HepG2 (cell line): ENCODE measurements around the gene PTPRN. TPM values are rescaled to one million over a fixed set of nuclear protein-coding genes. Genes with fewer than 3 reads are reported as not detected.

Source experiments
- CSRNP2 ChIP-seq: sonication (generic); formaldehyde crosslinking; conservative IDR thresholded peaks from 2 replicates; pipeline ENCODE4 v1.8.0; 2022; ENCODE audit warnings: low read depth, missing genetic modification reagents
- FOXA1 ChIP-seq, 2 experiments: fragments of 450-650 bp in 1 of 2; sonication (generic) in 1 of 2; formaldehyde crosslinking in 1 of 2; IDR thresholded peaks; 2 replicates each; pipeline versions ENCODE4 v1.4.0 to v1.6.1; 2016 to 2020; ENCODE audit warnings: missing genetic modification reagents in 1 of 2
- HCFC1 ChIP-seq: fragments of 150-350 bp; IDR thresholded peaks from 2 replicates; pipeline ENCODE4 v1.6.1; 2014; ENCODE audit warnings: low read depth, low read length
- HMGXB4 ChIP-seq, 2 experiments: sonication (generic) in 1 of 2; formaldehyde crosslinking in 1 of 2; IDR thresholded peaks; 2 replicates each; pipeline versions ENCODE4 v1.4.0 to v1.6.1; 2018 to 2020; ENCODE audit warnings: missing genetic modification reagents in 2 of 2, borderline replicate concordance in 1 of 2, low read depth in 1 of 2, mild to moderate bottlenecking in 1 of 2, missing biosample characterization in 1 of 2
- KDM6A ChIP-seq: IDR thresholded peaks from 2 replicates; pipeline ENCODE4 v1.6.1; 2016; ENCODE audit warnings: low read depth
- LRRFIP1 ChIP-seq: sonication (generic); formaldehyde crosslinking; conservative IDR thresholded peaks from 2 replicates; pipeline ENCODE4 v1.4.0; 2020; ENCODE audit warnings: missing genetic modification reagents
- MAFF ChIP-seq: IDR thresholded peaks from 2 replicates; pipeline ENCODE4 v1.6.1; 2011; ENCODE audit warnings: low read depth, low read length, improper control_type of control experiment
- NFRKB ChIP-seq: fragments of 450-650 bp; IDR thresholded peaks from 2 replicates; pipeline ENCODE4 v1.6.1; 2017
- PBX3 ChIP-seq: sonication (generic); formaldehyde crosslinking; IDR thresholded peaks from 2 replicates; pipeline ENCODE4 v1.8.1; 2023; ENCODE audit warnings: missing genetic modification reagents, inconsistent platforms, borderline replicate concordance
- SP4 ChIP-seq: sonication (generic); formaldehyde crosslinking; IDR thresholded peaks from 2 replicates; pipeline ENCODE4 v1.8.1; 2023; ENCODE audit warnings: mild to moderate bottlenecking, missing genetic modification reagents
- TBL1XR1 ChIP-seq: fragments of 150-350 bp; IDR thresholded peaks from 2 replicates; pipeline ENCODE4 v1.6.1; 2014; ENCODE audit warnings: borderline replicate concordance, low read length; ENCODE audit not compliant: partially characterized antibody
- YY1 ChIP-seq: IDR thresholded peaks from 2 replicates; pipeline ENCODE4 v1.6.1; 2011; ENCODE audit warnings: low read length, low read depth, moderate library complexity, mild to moderate bottlenecking; ENCODE audit not compliant: insufficient read depth, insufficient replicate concordance
- ZMYM3 ChIP-seq: sonication (generic); formaldehyde crosslinking; IDR thresholded peaks from 2 replicates; pipeline ENCODE4 v1.5.1; 2020; ENCODE audit warnings: mild to moderate bottlenecking, missing genetic modification reagents
- ZNF101 ChIP-seq: sonication (generic); formaldehyde crosslinking; IDR thresholded peaks from 2 replicates; pipeline ENCODE4 v1.4.0; 2020; ENCODE audit warnings: mild to moderate bottlenecking, low read depth, missing genetic modification reagents, borderline replicate concordance
- ZNF333 ChIP-seq: sonication (generic); formaldehyde crosslinking; IDR thresholded peaks from 2 replicates; pipeline ENCODE4 v1.4.0; 2020; ENCODE audit warnings: mild to moderate bottlenecking, missing genetic modification reagents, borderline replicate concordance
- ZNF572 ChIP-seq: sonication (generic); formaldehyde crosslinking; IDR thresholded peaks from 2 replicates; pipeline ENCODE4 v1.5.1; 2020; ENCODE audit warnings: mild to moderate bottlenecking, missing genetic modification reagents
- ZNF574 ChIP-seq: sonication (generic); formaldehyde crosslinking; IDR thresholded peaks from 2 replicates; pipeline ENCODE4 v1.4.0; 2020; ENCODE audit warnings: missing genetic modification reagents
- ZSCAN25 ChIP-seq: sonication (generic); formaldehyde crosslinking; IDR thresholded peaks from 2 replicates; pipeline ENCODE4 v1.8.0; 2022; ENCODE audit warnings: mild to moderate bottlenecking, missing genetic modification reagents
- polyA plus RNA-seq, 8 experiments: library from polyadenylated mRNA; depleted of rRNA in 3 of 8; stranded (reverse) in 7 of 8; unstranded in 1 of 8; fragments of >200 nt; fragmentation: Illumina TruSeq in 4 of 8; extraction: Trizol in 4 of 8; gene quantifications; 2 replicates each; pipeline versions ENCODE4 v1.2.1 to v1.2.3, GENCODE V29; 2011 to 2016; ENCODE audit warnings: low read depth in 4 of 8, missing spikeins in 1 of 8, mixed read lengths in 1 of 8; ENCODE audit not compliant: insufficient read depth in 1 of 8
- total RNA-seq, 5 experiments: library from RNA; depleted of rRNA; stranded (reverse); fragments of >200 nt; fragmentation: Illumina TruSeq; extraction: Trizol; gene quantifications; 2 replicates each; pipeline ENCODE4 v1.2.3, GENCODE V29; 2016; ENCODE audit warnings: low read depth in 1 of 5

PTPRN gene
- total and polyA plus RNA-seq, 2 of the 13 experiments (the other 11 are each of a cell fraction or from before 2014, with no cell fraction given): 0.26 TPM; not detected in 1

GRCh38 chr2:219352448-219353023 lies 43.3 kb upstream of the PTPRN start (continued):
- TF ChIP-seq ZNF574 (peak; percentile 55), ZNF333 (no peak), LRRFIP1 (CRISPR knock-in tag) (no peak), FOXA1 (IDR thresholded peaks at IDR 0.05) (no peak), FOXA1 (CRISPR knock-in tag; IDR thresholded peaks at IDR 0.05) (no peak), TBL1XR1 (no peak), ZMYM3 (CRISPR knock-in tag) (no peak), PBX3 (CRISPR knock-in tag) (no peak), SP4 (no peak), ZSCAN25 (CRISPR knock-in tag) (no peak), KDM6A (CRISPR knock-in tag) (no peak), YY1 (no peak), MAFF (peak; percentile 99), NFRKB (no peak), HCFC1 (no peak), CSRNP2 (CRISPR knock-in tag) (no peak), ZNF572 (CRISPR knock-in tag) (no peak), HMGXB4 (CRISPR knock-in tag; IDR thresholded peaks at IDR 0.05; ENCODE audit: borderline replicate concordance in 1 of 2, low read depth in 1 of 2) (no peak), ZNF101 (CRISPR knock-in tag) (no peak)
